ENCODE data around the gene TMEM255A. TPM values are rescaled to one million over a fixed set of nuclear protein-coding genes. Genes with fewer than 3 reads are reported as not detected.
A peak's percentile ranks its signal among the peaks of the same experiment; 100 is the strongest.

The TMEM255A gene
- total RNA-seq, 4 donors from 2014 or later: 1.5 TPM; not detected in 3

DNA sequence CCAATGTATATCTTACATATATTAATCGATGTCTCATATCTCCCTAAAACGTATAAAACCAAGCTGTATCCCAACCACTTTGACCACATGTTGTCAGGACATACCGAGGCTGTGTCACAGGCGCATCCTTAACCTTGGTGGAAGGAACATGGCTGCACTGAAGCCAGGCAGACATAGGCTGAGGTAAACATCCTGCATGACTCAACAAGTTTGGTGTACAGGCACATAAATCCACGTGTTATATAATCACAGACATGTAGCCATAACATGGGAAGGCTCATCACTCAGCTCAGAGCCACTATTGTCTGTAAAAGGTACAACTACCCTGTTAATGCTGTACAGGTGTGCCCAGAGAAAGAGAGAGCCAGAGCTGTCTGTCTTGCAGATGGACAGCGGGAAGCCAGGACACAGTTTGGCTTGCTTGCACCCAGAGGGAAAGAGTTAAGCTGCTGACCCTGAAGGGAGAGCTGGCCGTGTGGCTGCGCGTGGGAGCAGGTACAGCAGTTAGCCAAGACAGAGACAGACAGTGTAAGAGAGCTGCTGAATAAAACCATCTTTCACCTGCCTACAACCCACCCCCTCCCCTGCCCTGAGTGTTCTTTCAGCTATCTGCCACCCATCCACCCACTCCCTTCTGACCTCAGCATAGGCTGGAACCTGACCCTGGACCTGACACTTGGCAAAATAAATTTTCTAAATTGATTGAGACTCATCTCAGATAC is 82.9 kb downstream of the TMEM255A start:
- Histone ChIP-seq H3K27ac (no peak overlapping the region), H3K27me3 (no peaks in the 10 kb centered on the region), H3K4me1 (no peaks in the 10 kb centered on the region), H3K4me3 (no peak overlapping the region), H3K36me3 (no peaks in the 10 kb centered on the region), H3K9me3 (no peaks in the 10 kb centered on the region)
- TF ChIP-seq, protein P1, sequence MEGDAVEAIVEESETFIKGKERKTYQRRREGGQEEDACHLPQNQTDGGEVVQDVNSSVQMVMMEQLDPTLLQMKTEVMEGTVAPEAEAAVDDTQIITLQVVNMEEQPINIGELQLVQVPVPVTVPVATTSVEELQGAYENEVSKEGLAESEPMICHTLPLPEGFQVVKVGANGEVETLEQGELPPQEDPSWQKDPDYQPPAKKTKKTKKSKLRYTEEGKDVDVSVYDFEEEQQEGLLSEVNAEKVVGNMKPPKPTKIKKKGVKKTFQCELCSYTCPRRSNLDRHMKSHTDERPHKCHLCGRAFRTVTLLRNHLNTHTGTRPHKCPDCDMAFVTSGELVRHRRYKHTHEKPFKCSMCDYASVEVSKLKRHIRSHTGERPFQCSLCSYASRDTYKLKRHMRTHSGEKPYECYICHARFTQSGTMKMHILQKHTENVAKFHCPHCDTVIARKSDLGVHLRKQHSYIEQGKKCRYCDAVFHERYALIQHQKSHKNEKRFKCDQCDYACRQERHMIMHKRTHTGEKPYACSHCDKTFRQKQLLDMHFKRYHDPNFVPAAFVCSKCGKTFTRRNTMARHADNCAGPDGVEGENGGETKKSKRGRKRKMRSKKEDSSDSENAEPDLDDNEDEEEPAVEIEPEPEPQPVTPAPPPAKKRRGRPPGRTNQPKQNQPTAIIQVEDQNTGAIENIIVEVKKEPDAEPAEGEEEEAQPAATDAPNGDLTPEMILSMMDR (IDR thresholded peaks at IDR 0.05): no peak
- no peak for TF ChIP-seq POLR2A (IDR thresholded peaks at IDR 0.05)
- DNase-seq: no peak

DNA sequence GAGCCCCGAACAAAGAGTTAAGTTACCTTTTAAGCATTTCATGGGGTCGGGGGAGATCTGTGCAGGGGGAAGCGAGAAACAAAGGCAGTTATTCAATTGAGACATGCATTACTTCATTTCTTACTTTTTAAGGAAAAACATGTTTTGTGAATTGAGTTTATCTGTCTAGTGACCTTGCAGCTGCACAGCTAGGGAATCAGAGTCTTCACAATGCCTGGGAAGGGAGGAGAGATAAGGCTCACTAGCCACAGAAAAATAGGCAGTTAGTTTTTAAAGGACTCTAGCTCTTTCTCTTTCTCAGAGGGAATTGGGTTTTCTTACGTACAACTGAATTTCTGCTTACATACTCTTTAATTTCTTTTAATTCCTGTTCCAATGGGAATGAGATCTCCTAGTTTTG is 86.9 kb downstream of the TMEM255A start:
- no peak overlapping the region for H3K4me3 ChIP-seq
- no peaks in the 10 kb centered on the region for H3K27me3 ChIP-seq
- no peaks in the 10 kb centered on the region for H3K4me1 ChIP-seq
- DNase-seq: no peak
- no peaks in the 10 kb centered on the region for H3K9me3 ChIP-seq
- no peak overlapping the region for H3K27ac ChIP-seq
- no peak for TF ChIP-seq POLR2A (IDR thresholded peaks at IDR 0.05)
- TF ChIP-seq, protein P1 (IDR thresholded peaks at IDR 0.05): no peak
- H3K36me3 ChIP-seq: no peaks in the 10 kb centered on the region

GRCh38 chrX:120223374-120223773 is 87.9 kb downstream of the TMEM255A start:
- Histone ChIP-seq H3K4me3 (no peak overlapping the region), H3K36me3 (no peaks in the 10 kb centered on the region), H3K4me1 (no peaks in the 10 kb centered on the region), H3K27me3 (no peaks in the 10 kb centered on the region), H3K9me3 (no peaks in the 10 kb centered on the region), H3K27ac (no peak overlapping the region)
- TF ChIP-seq, protein P1 (IDR thresholded peaks at IDR 0.05): no peak
- no peak for TF ChIP-seq POLR2A (IDR thresholded peaks at IDR 0.05)
- no peak for DNase-seq

DNA sequence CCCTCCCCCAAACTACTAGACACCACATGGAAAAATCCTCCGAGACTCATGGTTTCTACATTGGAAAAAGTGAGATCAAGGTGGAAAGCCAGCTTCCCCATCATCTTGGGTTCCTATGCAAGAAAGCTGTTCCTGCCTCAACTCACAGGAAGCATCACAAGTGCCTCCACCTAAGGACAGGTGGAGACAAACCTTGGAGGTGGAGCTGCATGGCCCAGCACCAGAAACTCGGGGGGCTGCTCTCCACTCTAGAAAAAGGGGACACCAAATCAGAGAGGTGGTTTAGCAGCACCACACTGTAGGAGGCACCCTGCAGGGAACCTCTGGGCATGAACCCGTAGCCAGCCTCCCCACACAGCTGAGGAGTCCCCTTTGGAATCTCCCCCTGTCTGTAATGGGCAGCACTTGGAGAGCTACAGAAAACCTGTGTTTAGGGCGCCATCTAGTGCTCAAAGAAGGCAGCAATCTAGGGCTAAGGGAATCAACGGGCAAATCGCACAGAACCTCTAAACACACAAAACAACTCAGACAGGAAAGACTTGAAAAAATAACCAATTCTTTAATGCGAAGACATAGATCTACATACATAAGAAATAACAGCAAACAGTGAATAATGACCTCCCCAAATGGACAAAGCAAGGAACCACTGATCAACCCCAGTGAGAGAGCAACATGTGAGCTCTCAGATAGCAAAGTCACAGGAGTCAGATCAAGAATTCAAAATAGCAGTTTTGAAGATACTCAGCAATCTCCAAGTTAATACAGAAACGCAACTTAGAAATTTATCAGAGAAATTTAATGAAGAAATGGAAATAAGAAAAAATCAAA is 97.6 kb downstream of the TMEM255A start:
- TF ChIP-seq, protein P1 (IDR thresholded peaks at IDR 0.05): peak; percentile 29 to 62 (median 52)
- TF ChIP-seq POLR2A (IDR thresholded peaks at IDR 0.05): no peak
- peak in 2 of 3 donors; percentile 44 to 86 for DNase-seq
- H3K4me1 ChIP-seq: peaks cover 0 to 2% (median 0%) of the 10 kb centered on the region in 4 donors
- H3K36me3 ChIP-seq: no peaks in the 10 kb centered on the region
- H3K27me3 ChIP-seq: no peaks in the 10 kb centered on the region
- no peaks in the 10 kb centered on the region for H3K9me3 ChIP-seq
- no peak overlapping the region for H3K4me3 ChIP-seq
- no peak overlapping the region for H3K27ac ChIP-seq

Other genes with a start within 250 kb of the TMEM255A start
- not detected for gene RHOXF2B, start 233.8 kb downstream of the TMEM255A start, total RNA-seq
- gene RHOXF1, start 195.5 kb downstream of the TMEM255A start, total RNA-seq: 1 to 10 TPM in 2 of 4 donors, not detected in 2; 2.9 to 7.2 TPM
- gene RHOXF2, start 152.8 kb downstream of the TMEM255A start, total RNA-seq: not detected
- 10 to 100 TPM in 1 of 4 donors, 1 to 10 TPM in 3; 4.9 to 13.0 (median 8.6) TPM for gene ZBTB33, start 60.6 kb downstream of the TMEM255A start, total RNA-seq
- gene ATP1B4, start 50.6 kb upstream of the TMEM255A start, total RNA-seq: not detected
- gene LAMP2, start 157.8 kb upstream of the TMEM255A start, total RNA-seq: 100 to 1,000 TPM in 1 of 4 donors, 10 to 100 TPM in 3; 19.8 to 119 (median 65.7) TPM
- gene CUL4B, start 249.5 kb upstream of the TMEM255A start, total RNA-seq: 10 to 100 TPM; 17.1 to 59.4 (median 22.8) TPM